Activated CD8-positive, alpha-beta memory T cell treated with anti-CD3 and anti-CD28 coated beads for 24 hours (primary cell): ENCODE measurements around the gene SLC25A41.

Experiments used
- DNase-seq: peaks from one replicate; pipeline ENCODE4 v3.0.0-alpha.2; 2020

Gene SLC25A41

DNA sequence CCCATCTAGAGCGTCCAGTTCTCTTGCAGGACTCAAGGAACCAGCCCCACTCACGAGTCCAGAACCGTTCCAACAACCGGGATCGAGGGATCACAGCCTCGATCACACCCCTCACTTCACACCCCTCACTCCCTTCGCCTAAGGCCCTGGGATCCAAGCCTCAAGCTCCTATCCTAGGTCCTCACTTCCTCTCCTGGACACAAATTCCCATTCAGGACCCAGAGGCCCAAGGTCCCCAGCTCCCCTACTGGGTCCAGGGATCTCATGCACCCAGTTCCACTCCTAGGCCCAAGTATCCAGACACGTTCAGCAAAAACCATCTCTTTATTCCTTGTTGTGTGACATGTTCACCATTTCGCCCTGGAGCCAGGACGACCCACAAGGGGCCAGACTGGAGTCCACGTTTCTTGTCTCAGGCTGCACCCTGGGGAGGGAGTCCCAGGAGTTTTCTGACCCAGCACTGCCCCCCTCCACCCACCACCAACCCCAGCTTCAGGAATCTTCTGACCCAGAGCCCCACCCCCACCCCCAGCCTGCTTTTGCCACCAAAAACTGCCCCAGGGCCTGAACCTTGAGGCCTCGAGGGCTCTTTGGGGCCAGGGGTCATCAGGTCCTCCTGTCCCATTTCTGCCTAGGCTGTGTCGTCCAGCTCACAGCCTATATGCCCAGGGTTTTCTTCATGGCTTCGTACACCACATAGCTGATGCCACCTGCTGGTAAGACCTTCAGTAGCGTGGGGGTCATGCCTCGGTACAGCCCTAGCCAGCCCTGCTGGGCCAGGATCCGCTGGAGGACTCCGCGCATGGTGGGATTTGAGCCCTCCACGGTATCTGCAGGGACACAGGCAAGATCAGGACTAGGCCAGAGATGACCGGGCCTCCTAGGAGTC is 7.6 kb downstream of the SLC25A41 start:
- no peak for DNase-seq

DNA sequence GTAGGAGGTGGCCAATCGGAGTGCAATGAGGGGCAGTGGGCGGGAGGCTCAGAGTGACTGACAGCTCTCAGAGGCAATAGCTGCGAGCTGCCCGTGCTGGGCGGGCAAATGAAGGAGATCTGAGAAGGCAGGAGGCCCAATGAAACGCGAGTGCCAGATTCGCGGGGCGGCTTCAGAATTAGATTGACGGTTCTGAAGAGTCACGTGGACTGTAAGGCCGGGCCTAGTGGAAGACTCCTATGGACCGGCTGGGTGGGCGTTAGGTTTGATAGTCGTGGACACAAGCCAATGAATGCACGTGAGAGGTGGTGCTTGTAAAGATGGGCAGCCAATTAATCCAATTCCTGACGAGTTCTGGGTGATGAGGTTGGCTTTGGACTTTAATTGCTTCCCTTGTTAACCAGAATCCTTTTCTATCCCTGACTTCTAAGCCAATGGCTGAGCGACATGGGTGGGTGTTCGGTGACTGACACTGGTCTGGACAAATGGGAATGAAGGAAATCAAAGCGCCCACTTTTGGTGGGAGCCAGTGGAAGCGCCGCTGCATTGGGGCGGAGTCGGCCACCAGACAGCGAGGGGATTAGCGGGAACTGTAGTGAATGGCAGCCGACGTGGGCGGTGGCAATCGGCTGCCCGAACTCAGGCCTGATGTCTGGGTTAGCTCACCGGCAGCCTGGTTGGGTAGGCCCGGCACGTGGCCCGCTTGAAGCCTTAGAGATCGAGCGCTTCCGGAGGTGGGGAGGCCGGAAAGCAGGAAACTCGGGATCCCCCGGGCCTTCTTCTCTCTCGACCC is 8.4 kb downstream of the SLC25A41 start:
- peak; percentile 98 for DNase-seq

GRCh38 chr19:6424195-6424938 is 9.2 kb downstream of the SLC25A41 start, which contains the start of gene KHSRP:
TSS of gene KHSRP (minus strand) at chr19:6424811. CDS start at chr19:6424701, 110 bp downstream.
- DNase-seq: peak; percentile 70

- DNase-seq: peak; percentile 74
Measured at GRCh38 chr19:6423499-6424194, 9.9 kb downstream of the SLC25A41 start.

- DNase-seq: no peak
Measured at GRCh38 chr19:6421075-6422014, 12.2 kb downstream of the SLC25A41 start.

DNA sequence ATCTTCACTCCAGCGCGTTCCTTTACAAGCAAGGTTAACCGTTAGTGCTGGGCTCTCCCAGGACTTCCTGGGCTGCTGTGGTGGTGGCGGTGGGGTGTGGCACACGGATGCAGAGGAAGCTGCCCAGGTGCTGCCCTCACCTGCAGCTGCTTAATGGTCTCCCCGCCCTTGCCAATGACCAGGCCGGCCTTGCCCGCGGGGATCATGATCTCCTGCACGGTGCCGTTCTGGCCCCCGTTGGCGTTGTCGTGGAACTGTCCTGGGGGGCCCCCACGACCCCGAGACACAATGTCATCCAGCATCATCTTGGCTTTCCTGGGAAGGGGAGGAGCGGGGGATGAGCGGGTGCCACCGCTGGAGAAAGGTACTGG is 15.0 kb downstream of the SLC25A41 start:
- no peak for DNase-seq

DNA sequence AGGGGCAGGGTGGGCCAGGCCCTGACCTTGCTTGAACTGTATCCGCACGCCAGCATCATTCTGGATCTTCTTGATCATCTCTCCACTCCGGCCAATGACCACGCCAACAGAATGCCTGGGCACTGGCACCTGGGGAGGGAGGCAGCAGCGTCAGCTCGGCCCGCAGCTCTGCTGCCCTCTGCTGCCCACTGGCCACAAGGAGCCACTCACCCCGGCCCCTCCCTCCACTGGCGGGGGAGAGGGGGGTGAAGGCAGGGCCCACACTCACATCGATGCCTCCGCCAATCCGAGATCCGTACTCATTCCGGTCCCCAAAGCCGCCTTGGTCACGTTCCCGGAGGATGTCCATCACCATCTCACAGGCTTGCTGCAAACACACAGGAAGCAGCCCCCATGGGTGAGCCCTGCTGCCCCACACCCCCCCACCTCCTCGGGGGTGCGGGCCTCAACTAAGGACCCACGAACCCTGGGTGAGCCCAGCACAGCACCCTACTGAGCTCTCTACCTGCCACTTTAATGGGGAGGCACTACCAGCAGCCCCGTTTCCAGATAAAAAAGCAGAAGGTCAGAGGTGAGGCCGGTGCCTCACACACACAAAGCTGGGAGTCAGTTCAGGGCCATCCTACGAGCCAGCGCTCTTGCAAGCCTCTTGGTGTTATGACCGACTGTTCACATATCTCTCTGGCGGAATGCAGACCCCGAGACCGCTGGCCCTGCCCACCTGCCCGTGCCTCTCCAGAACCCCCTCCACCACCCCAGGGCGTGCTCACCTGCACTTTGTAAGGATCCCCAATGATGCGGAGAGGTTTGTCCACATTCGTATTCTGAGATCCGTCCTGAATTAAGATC is 15.6 kb downstream of the SLC25A41 start:
- no peak for DNase-seq

GRCh38 chr19:6416658-6417405 is 16.7 kb downstream of the SLC25A41 start:
- no peak for DNase-seq

DNA sequence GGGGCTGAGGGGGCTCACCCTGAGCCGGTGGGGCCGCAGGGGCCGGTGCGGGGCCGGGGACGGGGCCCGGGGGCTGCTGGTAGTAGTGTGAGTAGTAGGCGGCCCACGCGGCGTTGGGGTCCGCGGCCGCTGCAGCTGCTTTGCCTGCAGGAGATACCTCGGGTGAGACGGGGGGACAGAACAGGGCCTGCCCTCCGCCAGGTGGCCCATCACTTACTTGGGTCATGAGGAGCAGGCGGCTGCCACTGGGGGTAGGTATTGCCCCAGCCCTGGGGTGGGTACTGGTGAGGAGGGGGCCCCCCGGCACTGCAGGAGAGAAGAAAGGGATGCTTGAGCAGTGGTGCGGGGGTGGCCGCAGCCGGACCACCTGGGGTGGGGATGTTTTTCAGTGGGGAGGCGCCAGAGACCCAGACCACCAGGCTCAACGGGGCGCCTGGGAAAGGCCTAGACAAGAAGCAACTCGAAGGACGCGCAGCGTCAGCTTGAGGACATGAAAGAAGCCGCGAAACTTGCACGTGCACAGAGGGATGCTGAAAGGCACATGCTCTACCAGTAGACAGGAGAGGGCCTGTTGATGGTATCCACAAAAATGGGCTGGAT is 17.9 kb downstream of the SLC25A41 start:
- DNase-seq: no peak

- DNase-seq: peak; percentile 56
Measured at GRCh38 chr19:6414793-6415590, 18.6 kb downstream of the SLC25A41 start.

GRCh38 chr19:6413721-6414643 is 19.6 kb downstream of the SLC25A41 start:
- no peak for DNase-seq

GRCh38 chr19:6413291-6413690 is 20.3 kb downstream of the SLC25A41 start:
- DNase-seq: no peak

- peak; percentile 78 for DNase-seq
Measured at GRCh38 chr19:6412447-6413091, 21.0 kb downstream of the SLC25A41 start.

DNA sequence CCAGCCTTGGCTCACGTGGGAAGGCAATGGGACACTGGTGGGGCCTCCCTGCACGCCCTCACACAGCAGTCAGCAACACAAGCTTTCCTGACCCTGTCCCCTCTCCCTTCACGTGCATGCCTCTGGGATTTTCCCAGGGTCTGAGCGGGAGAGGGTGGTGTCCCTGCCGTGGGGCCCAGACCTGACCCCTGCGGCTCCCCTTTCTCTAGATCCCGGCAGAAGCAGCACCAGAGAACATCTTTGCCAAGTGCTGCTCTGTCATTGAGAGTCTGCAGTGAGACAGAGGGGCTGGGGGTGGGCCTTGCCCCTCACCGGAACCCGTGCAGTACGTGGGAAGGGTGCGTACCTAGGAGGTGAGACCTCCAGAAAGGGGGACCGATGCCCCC is 21.5 kb downstream of the SLC25A41 start:
- DNase-seq: no peak

DNA sequence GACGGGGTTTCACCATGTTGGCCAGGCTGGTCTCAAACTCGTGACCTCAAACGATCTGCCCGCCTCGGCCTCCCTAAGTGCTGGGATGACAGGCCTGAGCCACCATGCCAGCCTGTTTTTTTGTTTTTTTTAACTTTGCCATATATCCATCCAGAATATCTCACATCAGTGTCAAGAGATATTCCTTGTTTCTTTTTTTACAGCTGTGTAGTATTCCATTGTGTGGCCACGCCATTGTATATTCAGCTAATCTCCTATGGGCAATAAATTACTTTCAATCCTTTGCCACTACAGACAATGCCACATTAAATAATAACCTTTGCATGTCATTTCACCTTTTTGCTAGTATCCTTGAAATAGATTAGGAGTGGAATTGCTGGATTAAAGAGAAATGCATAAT is 24.2 kb downstream of the SLC25A41 start:
- DNase-seq: no peak

- DNase-seq: no peak
Measured at GRCh38 chr19:6406401-6406800, 27.2 kb downstream of the SLC25A41 start.
